Upper lobe of right lung (tissue), 1 donor: ENCODE results near the gene IL23R. TPM values are rescaled to one million over a fixed set of nuclear protein-coding genes. Genes with fewer than 3 reads are reported as not detected.

Experiments
- ATAC-seq: fragments of 200-7000 bp; cut with Tn5 transposase; one replicate; pipeline ENCODE4 v1.9.1; 2020; ENCODE audit warnings: mild to moderate bottlenecking, moderate library complexity
- DNase-seq: peaks from one replicate; pipeline ENCODE4 v3.0.0-alpha.2; 2020
- H3K27ac ChIP-seq: fragments of 200-600 bp; one replicate; pipeline ENCODE4 v1.8.0; 2022
- H3K27me3 ChIP-seq: fragments of 200-600 bp; one replicate; pipeline ENCODE4 v1.8.0; 2022; ENCODE audit warnings: mild to moderate bottlenecking
- H3K36me3 ChIP-seq: fragments of 200-600 bp; one replicate; pipeline ENCODE4 v1.8.0; 2022
- H3K4me1 ChIP-seq: fragments of 200-600 bp; one replicate; pipeline ENCODE4 v1.8.0; 2022
- H3K4me3 ChIP-seq: fragments of 200-600 bp; one replicate; pipeline ENCODE4 v1.8.0; 2022; ENCODE audit warnings: mild to moderate bottlenecking
- H3K9me3 ChIP-seq: fragments of 200-600 bp; one replicate; pipeline ENCODE4 v1.8.0; 2022
- CTCF ChIP-seq: fragments of 200-600 bp; IDR thresholded peaks from one replicate; pipeline ENCODE4 v1.8.0; 2022; ENCODE audit warnings: antibody characterized with exemption
- intact Hi-C: fragments of 100-400 bp; cut with DNase I; formaldehyde crosslinking; loops from one replicate; pipeline ENCODE4 v1.11.0; 2022
- total RNA-seq: library from RNA; stranded (reverse); fragmentation: NEBNext Ultra II Directional; extraction: Animal tissue kit (Norgen Biotek cat#: 25700); gene quantifications from one replicate; pipeline ENCODE4 v1.2.1, GENCODE V29; 2021
- donor health status: DM: no; HTN: yes; CAD: no; lungs with severe emphysema.

The IL23R gene
- total RNA-seq, 1 donor from 2014 or later = 0.20 TPM

GRCh38 chr1:67190410-67190809, 24.2 kb downstream of the IL23R start:
- DNase-seq = no peak
- no peaks in the 10 kb centered on the region for H3K9me3 ChIP-seq
- H3K27ac ChIP-seq = no peak overlapping the region
- H3K36me3 ChIP-seq = no peaks in the 10 kb centered on the region
- no peak for TF ChIP-seq CTCF
- H3K27me3 ChIP-seq = no peaks in the 10 kb centered on the region
- intact Hi-C loops = no loop called here
- H3K4me1 ChIP-seq = no peaks in the 10 kb centered on the region
- no peak for ATAC-seq
- no peak overlapping the region for H3K4me3 ChIP-seq

- TF ChIP-seq CTCF = no peak
- intact Hi-C loops = no loop called here
- no peaks in the 10 kb centered on the region for H3K9me3 ChIP-seq
- H3K4me1 ChIP-seq = no peaks in the 10 kb centered on the region
- no peaks in the 10 kb centered on the region for H3K36me3 ChIP-seq
- no peaks in the 10 kb centered on the region for H3K27me3 ChIP-seq
- ATAC-seq = no peak
- no peak for DNase-seq
- H3K27ac ChIP-seq = no peak overlapping the region
- no peak overlapping the region for H3K4me3 ChIP-seq
These were observed 24.7 kb downstream of the IL23R start for GRCh38 chr1:67190942-67191341.

- no peak overlapping the region for H3K4me3 ChIP-seq
- DNase-seq = no peak
- no peaks in the 10 kb centered on the region for H3K27me3 ChIP-seq
- H3K4me1 ChIP-seq = no peaks in the 10 kb centered on the region
- H3K36me3 ChIP-seq = no peaks in the 10 kb centered on the region
- intact Hi-C loops = no loop called here
- H3K9me3 ChIP-seq = no peaks in the 10 kb centered on the region
- ATAC-seq = no peak
- no peak for TF ChIP-seq CTCF
- no peak overlapping the region for H3K27ac ChIP-seq
These were observed 25.6 kb downstream of the IL23R start for GRCh38 chr1:67191668-67192520.

GRCh38 chr1:67192902-67193301, 26.6 kb downstream of the IL23R start:
- H3K36me3 ChIP-seq = no peaks in the 10 kb centered on the region
- DNase-seq = no peak
- intact Hi-C loops = no loop called here
- H3K27ac ChIP-seq = no peak overlapping the region
- no peak overlapping the region for H3K4me3 ChIP-seq
- ATAC-seq = no peak
- H3K27me3 ChIP-seq = no peaks in the 10 kb centered on the region
- no peaks in the 10 kb centered on the region for H3K4me1 ChIP-seq
- no peaks in the 10 kb centered on the region for H3K9me3 ChIP-seq
- TF ChIP-seq CTCF = no peak

- intact Hi-C loops = no loop called here
- Histone ChIP-seq H3K9me3 (no peaks in the 10 kb centered on the region), H3K27me3 (no peaks in the 10 kb centered on the region), H3K36me3 (no peaks in the 10 kb centered on the region), H3K4me3 (no peak overlapping the region), H3K27ac (no peak overlapping the region), H3K4me1 (no peaks in the 10 kb centered on the region)
- ATAC-seq (no peak), DNase-seq (no peak)
- TF ChIP-seq CTCF = no peak
These were observed 27.4 kb downstream of the IL23R start for GRCh38 chr1:67193704-67194103.
